K562 (cell line): ENCODE results near the gene TEPSIN. TPM values are rescaled to one million over a fixed set of nuclear protein-coding genes. Genes with fewer than 3 reads are reported as not detected.
A peak's percentile ranks its signal among the peaks of the same experiment; 100 is the strongest.

Source experiments
- MLLT1 ChIP-seq, 2 experiments: fragments of 450-650 bp; IDR thresholded peaks; 2 replicates each; pipeline ENCODE4 v1.6.1; 2016
- RFX5 ChIP-seq: IDR thresholded peaks from 2 replicates; pipeline ENCODE4 v1.6.1; 2011; ENCODE audit warnings: low read depth, mild to moderate bottlenecking, improper control_type of control experiment, low read length
- SAFB ChIP-seq: fragments of 200-400 bp; formaldehyde crosslinking; IDR thresholded peaks from 2 replicates; pipeline ENCODE4 v1.6.1; 2017; ENCODE audit warnings: low read depth, low read length, borderline replicate concordance
- SIX5 ChIP-seq, 2 experiments: IDR thresholded peaks; 2 replicates each; pipeline ENCODE4 v1.6.1; 2011; ENCODE audit warnings: low read length in 2 of 2, borderline replicate concordance in 1 of 2, low read depth in 1 of 2, mild to moderate bottlenecking in 1 of 2, moderate library complexity in 1 of 2; ENCODE audit not compliant: insufficient read depth in 1 of 2
- SMARCA4 ChIP-seq: fragments of 450-650 bp; IDR thresholded peaks from 2 replicates; pipeline ENCODE4 v1.6.1; 2016
- TAF9B ChIP-seq: fragments of 450-650 bp; IDR thresholded peaks from 2 replicates; pipeline ENCODE4 v1.6.1; 2018; ENCODE audit warnings: mild to moderate bottlenecking; ENCODE audit not compliant: partially characterized antibody
- ZBTB17 ChIP-seq: fragments of 450-650 bp; formaldehyde crosslinking; IDR thresholded peaks from 2 replicates; pipeline ENCODE4 v1.4.0; 2020; ENCODE audit warnings: mild to moderate bottlenecking
- ZNF175 ChIP-seq: fragments of 200-800 bp; sonication (Bioruptor generic); IDR thresholded peaks from 2 replicates; pipeline ENCODE4 v1.6.1; 2016; ENCODE audit warnings: low read depth, mild to moderate bottlenecking, missing genetic modification characterization, missing compliant biosample characterization
- ZNF282 ChIP-seq: sonication (generic); formaldehyde crosslinking; IDR thresholded peaks from 2 replicates; pipeline ENCODE4 v1.8.1; 2023; ENCODE audit warnings: missing genetic modification reagents
- ZNF699 ChIP-seq: fragments of 250-450 bp; sonication (Bioruptor Pico); IDR thresholded peaks from 2 replicates; pipeline ENCODE4 v1.8.0; 2021; ENCODE audit warnings: mild to moderate bottlenecking, moderate library complexity; ENCODE audit not compliant: insufficient replicate concordance
- polyA plus RNA-seq, 8 experiments: library from polyadenylated mRNA; depleted of rRNA in 4 of 8; stranded (reverse) in 5 of 8; unstranded in 3 of 8; fragments of >200 nt; fragmentation: Nextera tagmentation in 2 of 8; fragmentation: Illumina TruSeq in 1 of 8; extraction: Ambion mirVana in 2 of 8; extraction: Trizol in 1 of 8; gene quantifications; 2 replicates each; pipeline versions ENCODE4 v1.2.1 to v1.2.3, GENCODE V29; 2011 to 2014; ENCODE audit warnings: inconsistent platforms in 1 of 8, missing spikeins in 1 of 8
- total RNA-seq, 7 experiments: library from RNA; depleted of rRNA in 6 of 7; stranded (reverse); fragments of >200 nt in 6 of 7; fragmentation: Illumina TruSeq in 2 of 7; extraction: Trizol in 2 of 7; gene quantifications; 2 replicates each; pipeline versions ENCODE4 v1.2.1 to v1.2.3, GENCODE V29; 2011 to 2021; ENCODE audit warnings: low replicate concordance in 1 of 7
- TF ChIP-seq, protein P1 (sequence below): fragments of 450-650 bp; IDR thresholded peaks from 2 replicates; pipeline ENCODE4 v1.6.1; 2017; ENCODE audit warnings: antibody characterized with exemption, mild to moderate bottlenecking
- TF ChIP-seq, protein P2 (sequence below): sonication (generic); formaldehyde crosslinking; IDR thresholded peaks from 2 replicates; pipeline ENCODE4 v1.8.1; 2023; ENCODE audit warnings: mild to moderate bottlenecking, missing genetic modification reagents
- TF ChIP-seq, protein P3 (sequence below): fragments of 450-650 bp; IDR thresholded peaks from 2 replicates; pipeline ENCODE4 v1.6.1; 2016; ENCODE audit warnings: mild to moderate bottlenecking

The TEPSIN gene
- total and polyA plus RNA-seq, 9 of the 15 experiments (the other 6 are each of a cell fraction or from before 2014, with no cell fraction given), result 0.80 to 29.8 (median 5.3) TPM

DNA sequence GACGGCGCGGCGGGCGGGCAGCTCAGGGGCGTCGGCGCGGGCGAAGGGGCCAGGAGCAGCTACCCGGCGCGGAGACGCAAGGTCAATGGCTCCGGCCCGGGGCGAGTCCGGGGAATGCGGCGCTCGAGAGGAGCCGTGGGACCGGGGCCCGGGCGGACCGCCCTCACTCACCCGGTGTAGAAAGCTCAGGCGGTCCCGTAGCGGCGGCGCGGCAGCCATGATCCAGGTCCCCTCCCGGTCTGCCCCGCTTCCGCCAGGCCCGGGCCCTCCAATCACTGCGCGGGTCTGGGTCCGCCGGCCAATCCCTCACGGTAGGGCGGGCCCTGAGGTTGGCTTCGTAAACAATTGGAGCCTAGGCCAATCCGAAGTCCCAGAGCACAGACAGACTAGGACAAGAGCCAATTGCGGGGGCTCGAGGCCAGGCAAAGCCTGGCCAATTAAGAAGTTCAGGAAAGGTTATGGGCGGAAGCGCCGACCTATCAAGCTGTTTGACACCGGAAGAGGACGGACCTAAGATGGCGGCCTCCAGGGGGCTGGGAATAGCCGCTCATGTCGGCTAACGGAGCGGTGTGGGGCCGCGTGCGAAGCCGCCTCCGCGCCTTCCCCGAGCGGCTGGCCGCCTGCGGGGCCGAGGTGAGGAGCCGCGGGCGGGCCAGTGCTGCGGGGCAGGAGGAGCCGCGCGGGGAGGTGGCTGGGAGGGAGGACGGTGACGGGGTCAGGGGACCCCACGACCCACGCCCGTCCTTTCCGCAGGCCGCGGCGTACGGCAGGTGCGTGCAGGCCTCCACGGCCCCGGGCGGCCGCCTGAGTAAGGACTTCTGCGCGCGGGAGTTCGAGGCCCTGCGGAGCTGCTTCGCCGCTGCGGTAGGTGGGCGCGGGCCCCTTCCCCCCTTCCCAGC lies at the start of gene TEPSIN, which contains the start of gene NDUFAF8 (continued):
- TF ChIP-seq RFX5, result no peak
- TF ChIP-seq ZNF175 (CRISPR knock-in tag), result no peak
- peak in 1 of 2 experiments; percentile 100; a peak in 2 of 4 replicates for TF ChIP-seq MLLT1 (IDR thresholded peaks at IDR 0.05)
- TF ChIP-seq, protein P1, sequence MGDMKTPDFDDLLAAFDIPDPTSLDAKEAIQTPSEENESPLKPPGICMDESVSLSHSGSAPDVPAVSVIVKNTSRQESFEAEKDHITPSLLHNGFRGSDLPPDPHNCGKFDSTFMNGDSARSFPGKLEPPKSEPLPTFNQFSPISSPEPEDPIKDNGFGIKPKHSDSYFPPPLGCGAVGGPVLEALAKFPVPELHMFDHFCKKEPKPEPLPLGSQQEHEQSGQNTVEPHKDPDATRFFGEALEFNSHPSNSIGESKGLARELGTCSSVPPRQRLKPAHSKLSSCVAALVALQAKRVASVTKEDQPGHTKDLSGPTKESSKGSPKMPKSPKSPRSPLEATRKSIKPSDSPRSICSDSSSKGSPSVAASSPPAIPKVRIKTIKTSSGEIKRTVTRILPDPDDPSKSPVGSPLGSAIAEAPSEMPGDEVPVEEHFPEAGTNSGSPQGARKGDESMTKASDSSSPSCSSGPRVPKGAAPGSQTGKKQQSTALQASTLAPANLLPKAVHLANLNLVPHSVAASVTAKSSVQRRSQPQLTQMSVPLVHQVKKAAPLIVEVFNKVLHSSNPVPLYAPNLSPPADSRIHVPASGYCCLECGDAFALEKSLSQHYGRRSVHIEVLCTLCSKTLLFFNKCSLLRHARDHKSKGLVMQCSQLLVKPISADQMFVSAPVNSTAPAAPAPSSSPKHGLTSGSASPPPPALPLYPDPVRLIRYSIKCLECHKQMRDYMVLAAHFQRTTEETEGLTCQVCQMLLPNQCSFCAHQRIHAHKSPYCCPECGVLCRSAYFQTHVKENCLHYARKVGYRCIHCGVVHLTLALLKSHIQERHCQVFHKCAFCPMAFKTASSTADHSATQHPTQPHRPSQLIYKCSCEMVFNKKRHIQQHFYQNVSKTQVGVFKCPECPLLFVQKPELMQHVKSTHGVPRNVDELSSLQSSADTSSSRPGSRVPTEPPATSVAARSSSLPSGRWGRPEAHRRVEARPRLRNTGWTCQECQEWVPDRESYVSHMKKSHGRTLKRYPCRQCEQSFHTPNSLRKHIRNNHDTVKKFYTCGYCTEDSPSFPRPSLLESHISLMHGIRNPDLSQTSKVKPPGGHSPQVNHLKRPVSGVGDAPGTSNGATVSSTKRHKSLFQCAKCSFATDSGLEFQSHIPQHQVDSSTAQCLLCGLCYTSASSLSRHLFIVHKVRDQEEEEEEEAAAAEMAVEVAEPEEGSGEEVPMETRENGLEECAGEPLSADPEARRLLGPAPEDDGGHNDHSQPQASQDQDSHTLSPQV, result no peak
- TF ChIP-seq, protein P2, sequence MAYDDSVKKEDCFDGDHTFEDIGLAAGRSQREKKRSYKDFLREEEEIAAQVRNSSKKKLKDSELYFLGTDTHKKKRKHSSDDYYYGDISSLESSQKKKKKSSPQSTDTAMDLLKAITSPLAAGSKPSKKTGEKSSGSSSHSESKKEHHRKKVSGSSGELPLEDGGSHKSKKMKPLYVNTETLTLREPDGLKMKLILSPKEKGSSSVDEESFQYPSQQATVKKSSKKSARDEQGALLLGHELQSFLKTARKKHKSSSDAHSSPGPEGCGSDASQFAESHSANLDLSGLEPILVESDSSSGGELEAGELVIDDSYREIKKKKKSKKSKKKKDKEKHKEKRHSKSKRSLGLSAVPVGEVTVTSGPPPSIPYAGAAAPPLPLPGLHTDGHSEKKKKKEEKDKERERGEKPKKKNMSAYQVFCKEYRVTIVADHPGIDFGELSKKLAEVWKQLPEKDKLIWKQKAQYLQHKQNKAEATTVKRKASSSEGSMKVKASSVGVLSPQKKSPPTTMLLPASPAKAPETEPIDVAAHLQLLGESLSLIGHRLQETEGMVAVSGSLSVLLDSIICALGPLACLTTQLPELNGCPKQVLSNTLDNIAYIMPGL, result no peak
- no peak for TF ChIP-seq SMARCA4
- TF ChIP-seq, protein P3, sequence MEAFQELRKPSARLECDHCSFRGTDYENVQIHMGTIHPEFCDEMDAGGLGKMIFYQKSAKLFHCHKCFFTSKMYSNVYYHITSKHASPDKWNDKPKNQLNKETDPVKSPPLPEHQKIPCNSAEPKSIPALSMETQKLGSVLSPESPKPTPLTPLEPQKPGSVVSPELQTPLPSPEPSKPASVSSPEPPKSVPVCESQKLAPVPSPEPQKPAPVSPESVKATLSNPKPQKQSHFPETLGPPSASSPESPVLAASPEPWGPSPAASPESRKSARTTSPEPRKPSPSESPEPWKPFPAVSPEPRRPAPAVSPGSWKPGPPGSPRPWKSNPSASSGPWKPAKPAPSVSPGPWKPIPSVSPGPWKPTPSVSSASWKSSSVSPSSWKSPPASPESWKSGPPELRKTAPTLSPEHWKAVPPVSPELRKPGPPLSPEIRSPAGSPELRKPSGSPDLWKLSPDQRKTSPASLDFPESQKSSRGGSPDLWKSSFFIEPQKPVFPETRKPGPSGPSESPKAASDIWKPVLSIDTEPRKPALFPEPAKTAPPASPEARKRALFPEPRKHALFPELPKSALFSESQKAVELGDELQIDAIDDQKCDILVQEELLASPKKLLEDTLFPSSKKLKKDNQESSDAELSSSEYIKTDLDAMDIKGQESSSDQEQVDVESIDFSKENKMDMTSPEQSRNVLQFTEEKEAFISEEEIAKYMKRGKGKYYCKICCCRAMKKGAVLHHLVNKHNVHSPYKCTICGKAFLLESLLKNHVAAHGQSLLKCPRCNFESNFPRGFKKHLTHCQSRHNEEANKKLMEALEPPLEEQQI, result no peak
- no peak for TF ChIP-seq SAFB
- TF ChIP-seq SIX5 (IDR thresholded peaks at IDR 0.05; ENCODE audit: borderline replicate concordance in 1 of 2, insufficient read depth in 1 of 2, low read depth in 1 of 2, low read length in 2 of 2), result peak; percentile 47 to 71
- TF ChIP-seq ZNF282 (CRISPR knock-in tag), result 0 out of 2 replicates have a peak, but pooled peaks have one; percentile 19
- 0 out of 2 replicates have a peak, but pooled peaks have one; percentile 19 for TF ChIP-seq ZBTB17 (CRISPR knock-in tag)
- no peak for TF ChIP-seq ZNF699 (CRISPR knock-in tag)
- TF ChIP-seq TAF9B, result no peak
